ENCODE data around the gene SLC1A5. TPM values are rescaled to one million over a fixed set of nuclear protein-coding genes. Genes with fewer than 3 reads are reported as not detected.
"Not testable (repeated sequence)": the region's sequence is repeated elsewhere in the genome, so short reads cannot be mapped to it uniquely, and the experiment has no call there.

Gene SLC1A5
- total RNA-seq, 1 donor from 2014 or later = 304 TPM

GRCh38 chr19:46828484-46828883 lies 40.1 kb upstream of the SLC1A5 start:
- Mint-ChIP-seq H3K9me3 (ENCODE audit: low read depth) (no peaks in the 10 kb centered on the region), H3K4me3 (ENCODE audit: unreplicated experiment) (no peak overlapping the region), H3K4me1 (ENCODE audit: low read depth) (peaks cover 11% of the 10 kb centered on the region), H3K36me3 (ENCODE audit: low read depth) (no peaks in the 10 kb centered on the region), H3K27me3 (ENCODE audit: low read depth) (no peaks in the 10 kb centered on the region), H3K27ac (ENCODE audit: unreplicated experiment) (no peak overlapping the region)
- DNase-seq (ENCODE audit: low spot score) = no peak
- no peak for TF ChIP-seq CTCF (IDR thresholded peaks at IDR 0.05)

- H3K9me3 Mint-ChIP-seq (ENCODE audit: low read depth) = no peaks in the 10 kb centered on the region
- no peak overlapping the region for H3K4me3 Mint-ChIP-seq (ENCODE audit: unreplicated experiment)
- H3K27ac Mint-ChIP-seq (ENCODE audit: unreplicated experiment) = no peak overlapping the region
- no peak for TF ChIP-seq CTCF (IDR thresholded peaks at IDR 0.05)
- no peaks in the 10 kb centered on the region for H3K27me3 Mint-ChIP-seq (ENCODE audit: low read depth)
- H3K36me3 Mint-ChIP-seq (ENCODE audit: low read depth) = no peaks in the 10 kb centered on the region
- DNase-seq (ENCODE audit: low spot score) = no peak
- peaks cover 11% of the 10 kb centered on the region for H3K4me1 Mint-ChIP-seq (ENCODE audit: low read depth)
Measured at GRCh38 chr19:46825731-46826055, 37.3 kb upstream of the SLC1A5 start.

- DNase-seq (ENCODE audit: low spot score) = no peak
- no peak overlapping the region for H3K27ac Mint-ChIP-seq (ENCODE audit: unreplicated experiment)
Measured at GRCh38 chr19:46824890-46825730, 36.7 kb upstream of the SLC1A5 start.

GRCh38 chr19:46823049-46823448 lies 34.7 kb upstream of the SLC1A5 start:
- Mint-ChIP-seq H3K27ac (ENCODE audit: unreplicated experiment) (no peak overlapping the region), H3K9me3 (ENCODE audit: low read depth) (no peaks in the 10 kb centered on the region), H3K36me3 (ENCODE audit: low read depth) (no peaks in the 10 kb centered on the region), H3K4me1 (ENCODE audit: low read depth) (peaks cover 7% of the 10 kb centered on the region), H3K27me3 (ENCODE audit: low read depth) (no peaks in the 10 kb centered on the region), H3K4me3 (ENCODE audit: unreplicated experiment) (no peak overlapping the region)
- no peak for DNase-seq (ENCODE audit: low spot score)
- no peak for TF ChIP-seq CTCF (IDR thresholded peaks at IDR 0.05)

More at GRCh38 chr19:46824890-46825730, 36.7 kb upstream of the SLC1A5 start:
- Mint-ChIP-seq H3K36me3 (ENCODE audit: low read depth) (no peaks in the 10 kb centered on the region), H3K4me3 (ENCODE audit: unreplicated experiment) (no peak overlapping the region), H3K27me3 (ENCODE audit: low read depth) (no peaks in the 10 kb centered on the region), H3K9me3 (ENCODE audit: low read depth) (no peaks in the 10 kb centered on the region), H3K4me1 (ENCODE audit: low read depth) (peaks cover 11% of the 10 kb centered on the region)
- TF ChIP-seq CTCF (IDR thresholded peaks at IDR 0.05) = no peak

GRCh38 chr19:46822410-46822787 lies 34.0 kb upstream of the SLC1A5 start:
- not testable (repeated sequence) for H3K36me3 Mint-ChIP-seq (ENCODE audit: low read depth); H3K4me1 Mint-ChIP-seq (ENCODE audit: low read depth); H3K4me3 Mint-ChIP-seq (ENCODE audit: unreplicated experiment); H3K27ac Mint-ChIP-seq (ENCODE audit: unreplicated experiment); H3K27me3 Mint-ChIP-seq (ENCODE audit: low read depth); DNase-seq (ENCODE audit: low spot score); H3K9me3 Mint-ChIP-seq (ENCODE audit: low read depth)

Measured in chondrocyte (in vitro differentiated cells).